Mesendoderm (in vitro differentiated cells): ENCODE results near the gene ARSI.
A peak's percentile ranks its signal among the peaks of the same experiment; 100 is the strongest.

Source experiments
- DNase-seq: peaks from one replicate; pipeline ENCODE4 v3.0.0; 2013
- H2AK5ac ChIP-seq: 2 replicates; pipeline ENCODE4 v1.6.1; 2013; ENCODE audit warnings: low read length, inconsistent platforms
- H2BK120ac ChIP-seq: 2 replicates; pipeline ENCODE4 v1.6.1; 2013; ENCODE audit warnings: low read depth, mild to moderate bottlenecking, low read length, moderate library complexity, mixed read lengths
- H2BK15ac ChIP-seq: replicated peaks from 2 replicates; pipeline ENCODE4 v1.6.1; 2013; ENCODE audit warnings: low read depth, mild to moderate bottlenecking, moderate library complexity
- H2BK5ac ChIP-seq: 2 replicates; pipeline ENCODE4 v1.6.1; 2013; ENCODE audit warnings: low read length, inconsistent platforms
- H3K18ac ChIP-seq: 2 replicates; pipeline ENCODE4 v1.6.1; 2013; ENCODE audit warnings: mild to moderate bottlenecking, low read length, mixed read lengths
- H3K23ac ChIP-seq: one replicate; pipeline ENCODE4 v1.6.1; 2013; ENCODE audit warnings: low read length
- H3K27ac ChIP-seq: 2 replicates; pipeline ENCODE4 v1.5.1; 2013; ENCODE audit warnings: low read depth, mild to moderate bottlenecking, inconsistent platforms, low read length, moderate library complexity
- H3K27me3 ChIP-seq: 2 replicates; pipeline ENCODE4 v1.6.1; 2013; ENCODE audit warnings: low read length, control low read depth, mild to moderate bottlenecking, inconsistent platforms; ENCODE audit not compliant: insufficient read depth, poor library complexity
- H3K36me3 ChIP-seq: 2 replicates; pipeline ENCODE4 v1.6.1; 2013; ENCODE audit warnings: low read length, inconsistent platforms; ENCODE audit not compliant: control insufficient read depth, insufficient read depth
- H3K4ac ChIP-seq: one replicate; pipeline ENCODE4 v1.6.1; 2013; ENCODE audit warnings: low read depth, mild to moderate bottlenecking, low read length, moderate library complexity
- H3K4me1 ChIP-seq: 2 replicates; pipeline ENCODE4 v1.6.1; 2013; ENCODE audit warnings: low read depth, low read length, inconsistent platforms; ENCODE audit not compliant: control insufficient read depth
- H3K4me2 ChIP-seq: 2 replicates; pipeline ENCODE4 v1.6.1; 2013; ENCODE audit warnings: low read length
- H3K4me3 ChIP-seq: 2 replicates; pipeline ENCODE4 v1.5.1; 2013; ENCODE audit warnings: mild to moderate bottlenecking, low read length
- H3K56ac ChIP-seq: one replicate; pipeline ENCODE4 v1.6.1; 2013; ENCODE audit warnings: low read length
- H3K79me1 ChIP-seq: 2 replicates; pipeline ENCODE4 v1.6.1; 2013; ENCODE audit warnings: low read length, inconsistent platforms
- H3K79me2 ChIP-seq: 2 replicates; pipeline ENCODE4 v1.6.1; 2013; ENCODE audit warnings: mild to moderate bottlenecking, low read length; ENCODE audit not compliant: control insufficient read depth, insufficient read depth
- H3K9ac ChIP-seq: 2 replicates; pipeline ENCODE4 v1.6.1; 2013; ENCODE audit warnings: low read length, inconsistent platforms
- H4K5ac ChIP-seq: one replicate; pipeline ENCODE4 v1.6.1; 2013; ENCODE audit warnings: low read length
- H4K8ac ChIP-seq: one replicate; pipeline ENCODE4 v1.6.1; 2013; ENCODE audit warnings: low read depth, mild to moderate bottlenecking, control low read depth, low read length, moderate library complexity
- WGBS: extraction: QIAGEN DNeasy Blood & Tissue Kit; methylation state at CpG from one replicate; pipeline ENCODE4 v1.1.7; 2013; ENCODE audit warnings: low lambda C conversion rate, missing lambda C conversion rate; ENCODE audit not compliant: insufficient coverage; ENCODE audit errors: extremely low coverage; 5-methylcytosine and 5-hydroxymethylcytosine counted together

Gene ARSI

GRCh38 chr5:150320044-150320613, 17.4 kb upstream of the ARSI start:
- no CpG with 5 or more reads among the region's 2 CpGs for WGBS
- DNase-seq: peak; percentile 37
- H3K79me1 ChIP-seq: no peaks in the 10 kb centered on the region

GRCh38 chr5:150319484-150319790, 16.7 kb upstream of the ARSI start:
- no peak overlapping the region for H3K23ac ChIP-seq
- no CpG with 5 or more reads among the region's 6 CpGs for WGBS
- no peak overlapping the region for H3K27ac ChIP-seq
- peaks cover 5% of the 10 kb centered on the region for H3K4me1 ChIP-seq
- no peak overlapping the region for H3K18ac ChIP-seq
- H4K5ac ChIP-seq: no peak overlapping the region
- no peak for DNase-seq
- H2AK5ac ChIP-seq: no peak overlapping the region
- H3K36me3 ChIP-seq: no peaks in the 10 kb centered on the region
- no peak overlapping the region for H3K9ac ChIP-seq
- no peaks in the 10 kb centered on the region for H3K79me2 ChIP-seq
- no peak overlapping the region for H2BK5ac ChIP-seq
- no peak overlapping the region for H3K56ac ChIP-seq
- no peak overlapping the region for H2BK15ac ChIP-seq
- H3K79me1 ChIP-seq: no peaks in the 10 kb centered on the region
- H4K8ac ChIP-seq: no peak overlapping the region
- H3K4me2 ChIP-seq: no peak overlapping the region
- no peaks in the 10 kb centered on the region for H3K27me3 ChIP-seq
- H2BK120ac ChIP-seq: no peak overlapping the region
- H3K4me3 ChIP-seq: no peak overlapping the region
- H3K4ac ChIP-seq: no peak overlapping the region

More at GRCh38 chr5:150320044-150320613, 17.4 kb upstream of the ARSI start:
- Histone ChIP-seq H4K8ac (no peak overlapping the region), H3K27ac (no peak overlapping the region), H3K79me2 (no peaks in the 10 kb centered on the region), H3K4ac (no peak overlapping the region), H2AK5ac (no peak overlapping the region), H3K56ac (no peak overlapping the region), H3K18ac (no peak overlapping the region), H2BK15ac (no peak overlapping the region), H3K4me3 (no peak overlapping the region), H3K4me1 (peaks cover 5% of the 10 kb centered on the region), H3K36me3 (no peaks in the 10 kb centered on the region), H4K5ac (no peak overlapping the region), H3K4me2 (no peak overlapping the region), H3K9ac (no peak overlapping the region), H2BK120ac (no peak overlapping the region), H3K23ac (no peak overlapping the region), H3K27me3 (no peaks in the 10 kb centered on the region), H2BK5ac (no peak overlapping the region)

- Histone ChIP-seq H4K8ac (no peak overlapping the region), H3K79me2 (no peaks in the 10 kb centered on the region), H3K4me3 (no peak overlapping the region), H3K18ac (no peak overlapping the region), H3K27ac (no peak overlapping the region), H4K5ac (no peak overlapping the region), H3K27me3 (no peaks in the 10 kb centered on the region), H2BK120ac (no peak overlapping the region), H3K79me1 (no peaks in the 10 kb centered on the region), H3K4me1 (peaks cover 5% of the 10 kb centered on the region), H3K4ac (no peak overlapping the region), H3K23ac (peak overlapping the region; percentile 69), H3K4me2 (no peak overlapping the region), H3K36me3 (no peaks in the 10 kb centered on the region), H3K9ac (no peak overlapping the region), H2AK5ac (no peak overlapping the region), H2BK15ac (no peak overlapping the region), H2BK5ac (no peak overlapping the region), H3K56ac (no peak overlapping the region)
- peak; percentile 21 for DNase-seq
- no CpG with 5 or more reads among the region's 9 CpGs for WGBS
Measured at GRCh38 chr5:150318613-150319483, 16.1 kb upstream of the ARSI start.

GRCh38 chr5:150317048-150318003, 14.6 kb upstream of the ARSI start:
- H3K27ac ChIP-seq: no peak overlapping the region
- no CpG with 5 or more reads among the region's 11 CpGs for whole genome bisulfite sequencing

GRCh38 chr5:150316320-150316719, 13.6 kb upstream of the ARSI start:
- no peak overlapping the region for H3K4ac ChIP-seq
- H3K79me1 ChIP-seq: no peaks in the 10 kb centered on the region
- WGBS: no CpG with 5 or more reads among the region's 3 CpGs
- H2BK5ac ChIP-seq: no peak overlapping the region
- no peak overlapping the region for H2AK5ac ChIP-seq
- no peak overlapping the region for H3K27ac ChIP-seq
- H4K8ac ChIP-seq: no peak overlapping the region
- H3K18ac ChIP-seq: no peak overlapping the region
- H3K4me2 ChIP-seq: no peak overlapping the region
- H4K5ac ChIP-seq: no peak overlapping the region
- H2BK15ac ChIP-seq: no peak overlapping the region
- H2BK120ac ChIP-seq: no peak overlapping the region
- H3K4me1 ChIP-seq: peaks cover 5% of the 10 kb centered on the region
- H3K4me3 ChIP-seq: no peak overlapping the region
- no peak overlapping the region for H3K23ac ChIP-seq
- H3K36me3 ChIP-seq: no peaks in the 10 kb centered on the region
- no peak overlapping the region for H3K9ac ChIP-seq
- no peak for DNase-seq
- H3K56ac ChIP-seq: no peak overlapping the region
- no peaks in the 10 kb centered on the region for H3K27me3 ChIP-seq
- H3K79me2 ChIP-seq: no peaks in the 10 kb centered on the region

More at GRCh38 chr5:150317048-150318003, 14.6 kb upstream of the ARSI start:
- no peaks in the 10 kb centered on the region for H3K79me1 ChIP-seq
- no peaks in the 10 kb centered on the region for H3K36me3 ChIP-seq
- no peak overlapping the region for H3K4me3 ChIP-seq
- peak overlapping the region; percentile 6 for H3K23ac ChIP-seq
- peak; percentile 95 for DNase-seq
- H3K9ac ChIP-seq: no peak overlapping the region
- no peak overlapping the region for H3K4me2 ChIP-seq
- no peaks in the 10 kb centered on the region for H3K79me2 ChIP-seq
- no peaks in the 10 kb centered on the region for H3K27me3 ChIP-seq
- H4K8ac ChIP-seq: no peak overlapping the region
- H2AK5ac ChIP-seq: no peak overlapping the region
- H3K4me1 ChIP-seq: peaks cover 5% of the 10 kb centered on the region
- H3K56ac ChIP-seq: peak overlapping the region; percentile 30
- no peak overlapping the region for H4K5ac ChIP-seq
- H2BK5ac ChIP-seq: no peak overlapping the region
- H2BK15ac ChIP-seq: no peak overlapping the region
- H3K18ac ChIP-seq: no peak overlapping the region
- no peak overlapping the region for H2BK120ac ChIP-seq
- H3K4ac ChIP-seq: no peak overlapping the region
